ENCODE results near the gene PDE4B. TPM values are rescaled to one million over a fixed set of nuclear protein-coding genes. Genes with fewer than 3 reads are reported as not detected.

PDE4B gene
- total RNA-seq, 4 donors from 2014 or later = 5.5 to 13.6 (median 9.3) TPM

GRCh38 chr1:66364578-66365391 is 572.1 kb downstream of the PDE4B start:
- intact Hi-C loops (cut with DNase I; ENCODE audit: low total_unique reads) = no loop called here
- H3K4me3 ChIP-seq (ENCODE audit: low read depth, poor library complexity, severe bottlenecking) = no peak overlapping the region
- 50 to 51% methylated on average over 2 of the region's 2 CpGs for WGBS, 2 donors
- no peak for TF ChIP-seq POLR2A (IDR thresholded peaks at IDR 0.05)
- TF ChIP-seq, protein P1, sequence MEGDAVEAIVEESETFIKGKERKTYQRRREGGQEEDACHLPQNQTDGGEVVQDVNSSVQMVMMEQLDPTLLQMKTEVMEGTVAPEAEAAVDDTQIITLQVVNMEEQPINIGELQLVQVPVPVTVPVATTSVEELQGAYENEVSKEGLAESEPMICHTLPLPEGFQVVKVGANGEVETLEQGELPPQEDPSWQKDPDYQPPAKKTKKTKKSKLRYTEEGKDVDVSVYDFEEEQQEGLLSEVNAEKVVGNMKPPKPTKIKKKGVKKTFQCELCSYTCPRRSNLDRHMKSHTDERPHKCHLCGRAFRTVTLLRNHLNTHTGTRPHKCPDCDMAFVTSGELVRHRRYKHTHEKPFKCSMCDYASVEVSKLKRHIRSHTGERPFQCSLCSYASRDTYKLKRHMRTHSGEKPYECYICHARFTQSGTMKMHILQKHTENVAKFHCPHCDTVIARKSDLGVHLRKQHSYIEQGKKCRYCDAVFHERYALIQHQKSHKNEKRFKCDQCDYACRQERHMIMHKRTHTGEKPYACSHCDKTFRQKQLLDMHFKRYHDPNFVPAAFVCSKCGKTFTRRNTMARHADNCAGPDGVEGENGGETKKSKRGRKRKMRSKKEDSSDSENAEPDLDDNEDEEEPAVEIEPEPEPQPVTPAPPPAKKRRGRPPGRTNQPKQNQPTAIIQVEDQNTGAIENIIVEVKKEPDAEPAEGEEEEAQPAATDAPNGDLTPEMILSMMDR (IDR thresholded peaks at IDR 0.05) = no peak
- DNase-seq (ENCODE audit: low spot score in 2 of 2) = no peak

- H3K4me3 ChIP-seq (ENCODE audit: low read depth, poor library complexity, severe bottlenecking) = no peak overlapping the region
- 62 to 66% methylated on average over 3 of the region's 3 CpGs for WGBS, 2 donors
- no peak for DNase-seq (ENCODE audit: low spot score in 2 of 2)
- no peak for TF ChIP-seq POLR2A (IDR thresholded peaks at IDR 0.05)
- TF ChIP-seq, protein P1 (IDR thresholded peaks at IDR 0.05) = no peak
- intact Hi-C loops (cut with DNase I; ENCODE audit: low total_unique reads) = no loop called here
Measured at GRCh38 chr1:66365635-66366034, 572.9 kb downstream of the PDE4B start.

GRCh38 chr1:66366634-66367033 is 573.9 kb downstream of the PDE4B start:
- intact Hi-C loops (cut with DNase I; ENCODE audit: low total_unique reads) = no loop called here
- DNase-seq (ENCODE audit: low spot score in 2 of 2) = no peak
- no peak for TF ChIP-seq POLR2A (IDR thresholded peaks at IDR 0.05)
- TF ChIP-seq, protein P1 (IDR thresholded peaks at IDR 0.05) = no peak
- no peak overlapping the region for H3K4me3 ChIP-seq (ENCODE audit: low read depth, poor library complexity, severe bottlenecking)

- intact Hi-C loops (cut with DNase I; ENCODE audit: low total_unique reads) = no loop called here
- DNase-seq (ENCODE audit: low spot score in 2 of 2) = no peak
- no peak overlapping the region for H3K4me3 ChIP-seq (ENCODE audit: low read depth, poor library complexity, severe bottlenecking)
- TF ChIP-seq, protein P1 (IDR thresholded peaks at IDR 0.05) = no peak
- no peak for TF ChIP-seq POLR2A (IDR thresholded peaks at IDR 0.05)
Measured at GRCh38 chr1:66367369-66367768, 574.7 kb downstream of the PDE4B start.

- TF ChIP-seq POLR2A (IDR thresholded peaks at IDR 0.05) = no peak
- TF ChIP-seq, protein P1 (IDR thresholded peaks at IDR 0.05) = no peak
- WGBS, 2 donors = 62 to 66% methylated on average over 5 of the region's 5 CpGs
- no peak overlapping the region for H3K4me3 ChIP-seq (ENCODE audit: low read depth, poor library complexity, severe bottlenecking)
- no peak for DNase-seq (ENCODE audit: low spot score in 2 of 2)
- intact Hi-C loops (cut with DNase I; ENCODE audit: low total_unique reads) = no loop called here
Measured at GRCh38 chr1:66368261-66368660, 575.6 kb downstream of the PDE4B start.

Data from lower leg skin (tissue), 4 donors.